GM18951 (cell line): ENCODE results near the gene SLC22A4.

ENCODE experiments used
- POLR2A ChIP-seq: IDR thresholded peaks from 4 replicates; pipeline ENCODE4 v1.6.1; 2011; ENCODE audit warnings: mild to moderate bottlenecking; ENCODE audit not compliant: insufficient read length, insufficient read depth; ENCODE audit errors: extremely low read depth
- in situ Hi-C: fragments of 300-500 bp; cut with MboI; formaldehyde crosslinking; loops from one replicate; pipeline ENCODE4 v1.12.0; 2022; ENCODE audit warnings: low sequenced_read_pairs, mixed read lengths, inconsistent platforms; ENCODE audit not compliant: unreplicated experiment

The SLC22A4 gene

GRCh38 chr5:132293992-132294727, at the start of gene SLC22A4:
SLC22A4 (plus strand) TSS chr5:132294394; CDS start chr5:132294617, 223 bp downstream.
- TF ChIP-seq POLR2A: peak; percentile 47

GRCh38 chr5:132245593-132245992, 48.6 kb upstream of the SLC22A4 start:
- in situ Hi-C loops: loop anchor here (25.0 kb wide), 1 partner anchor 267 kb away; no protein-coding TSS in a partner anchor
- no peak for TF ChIP-seq POLR2A

More at GRCh38 chr5:132293992-132294727, at the start of gene SLC22A4:
- in situ Hi-C loops: no loop called here

GRCh38 chr5:132246806-132247205, 47.4 kb upstream of the SLC22A4 start:
- no peak for TF ChIP-seq POLR2A
- in situ Hi-C loops: loop anchor here (25.0 kb wide), 1 partner anchor 265 kb away; no protein-coding TSS in a partner anchor

- in situ Hi-C loops: no loop called here
Observed at GRCh38 chr5:132250547-132250946, 43.6 kb upstream of the SLC22A4 start.

GRCh38 chr5:132251220-132251725, 42.9 kb upstream of the SLC22A4 start:
- in situ Hi-C loops: no loop called here
- no peak for TF ChIP-seq POLR2A

More at GRCh38 chr5:132250547-132250946, 43.6 kb upstream of the SLC22A4 start:
- no peak for TF ChIP-seq POLR2A

- TF ChIP-seq POLR2A: no peak
- in situ Hi-C loops: no loop called here
Observed at GRCh38 chr5:132253008-132253441, 41.2 kb upstream of the SLC22A4 start.

- no peak for TF ChIP-seq POLR2A
- in situ Hi-C loops: no loop called here
Observed at GRCh38 chr5:132253452-132254320, 40.5 kb upstream of the SLC22A4 start.

GRCh38 chr5:132254321-132254977, 39.7 kb upstream of the SLC22A4 start:
- no peak for TF ChIP-seq POLR2A
- in situ Hi-C loops: no loop called here

- TF ChIP-seq POLR2A: no peak
- in situ Hi-C loops: no loop called here
Observed at GRCh38 chr5:132256086-132256782, 38.0 kb upstream of the SLC22A4 start.

- in situ Hi-C loops: no loop called here
- no peak for TF ChIP-seq POLR2A
Observed at GRCh38 chr5:132256783-132257130, 37.4 kb upstream of the SLC22A4 start.

GRCh38 chr5:132257131-132258101, 36.8 kb upstream of the SLC22A4 start, which contains the start of gene PDLIM4:
PDLIM4 (plus strand) TSS chr5:132257696; CDS start chr5:132257735, 39 bp downstream.
- in situ Hi-C loops: no loop called here

More at GRCh38 chr5:132257131-132258101, 36.8 kb upstream of the SLC22A4 start, which contains the start of gene PDLIM4:
- TF ChIP-seq POLR2A: no peak
